Esophagus (tissue), 2 donors: ENCODE measurements around the gene PTPRE. TPM values are rescaled to one million over a fixed set of nuclear protein-coding genes. Genes with fewer than 3 reads are reported as not detected.

Source experiments
- H3K27ac ChIP-seq, 2 donors: one replicate each; pipeline ENCODE4 v1.5.1; 2013; ENCODE audit warnings: low read depth in 2 of 2, mild to moderate bottlenecking in 2 of 2, inconsistent platforms in 1 of 2, low read length in 1 of 2, moderate library complexity in 1 of 2
- H3K27me3 ChIP-seq, 2 donors: one replicate each; pipeline ENCODE4 v1.6.1; 2013; ENCODE audit warnings: low read length in 2 of 2, control low read depth in 1 of 2, mild to moderate bottlenecking in 1 of 2; ENCODE audit not compliant: insufficient read depth in 2 of 2, control insufficient read depth in 1 of 2
- H3K36me3 ChIP-seq, 2 donors: one replicate each; pipeline ENCODE4 v1.6.1; 2013; ENCODE audit warnings: low read length in 1 of 2; ENCODE audit not compliant: control insufficient read depth in 2 of 2, insufficient read depth in 2 of 2
- H3K4me1 ChIP-seq, 2 donors: one replicate each; pipeline ENCODE4 v1.6.1; 2013; ENCODE audit warnings: low read length in 1 of 2; ENCODE audit not compliant: control insufficient read depth in 2 of 2, insufficient read depth in 2 of 2
- H3K4me3 ChIP-seq, 2 donors: one replicate each; pipeline ENCODE4 v1.5.1; 2013; ENCODE audit warnings: low read length in 2 of 2, mild to moderate bottlenecking in 2 of 2, low read depth in 1 of 2, moderate library complexity in 1 of 2
- H3K9me3 ChIP-seq, 2 donors: one replicate each; pipeline ENCODE4 v1.6.1; 2013; ENCODE audit warnings: mild to moderate bottlenecking in 2 of 2, low read depth in 1 of 2, low read length in 1 of 2, moderate library complexity in 1 of 2; ENCODE audit not compliant: control insufficient read depth in 2 of 2, insufficient read depth in 1 of 2
- whole genome bisulfite sequencing, 2 donors: extraction: QIAGEN DNeasy Blood & Tissue Kit; methylation state at CpG; one replicate each; pipeline ENCODE4 v1.1.7; 2013; 5-methylcytosine and 5-hydroxymethylcytosine counted together
- polyA plus RNA-seq, 2 donors: library from polyadenylated mRNA; stranded (reverse); fragments of 200-250 nt; gene quantifications; one replicate each; pipeline ENCODE4 v1.2.3, GENCODE V29; 2013
- donor health status: healthy with polysubstance abuse.
- donor health status: Bipolar disorder and iron deficiency.

PTPRE gene
- polyA plus RNA-seq, 2 donors = 3.8 to 5.5 TPM

- WGBS, 2 donors = 65 to 75% methylated on average over 17 of the region's 17 CpGs
- Histone ChIP-seq H3K36me3 (peaks cover 21 to 30% of the 10 kb centered on the region in 2 donors), H3K4me3 (no peak overlapping the region), H3K9me3 (no peaks in the 10 kb centered on the region), H3K27ac (no peak overlapping the region), H3K4me1 (no peaks in the 10 kb centered on the region), H3K27me3 (no peaks in the 10 kb centered on the region)
These were observed 171.4 kb downstream of the PTPRE start for GRCh38 chr10:128078136-128078969.

- H3K4me3 ChIP-seq = no peak overlapping the region
- H3K36me3 ChIP-seq = peaks cover 22 to 37% of the 10 kb centered on the region in 2 donors
- H3K4me1 ChIP-seq = no peaks in the 10 kb centered on the region
- peaks cover 0 to 2% of the 10 kb centered on the region in 2 donors for H3K9me3 ChIP-seq
- H3K27ac ChIP-seq = no peak overlapping the region
- no peaks in the 10 kb centered on the region for H3K27me3 ChIP-seq
- WGBS, 2 donors = 85 to 90% methylated on average over 13 of the region's 13 CpGs
These were observed 173.3 kb downstream of the PTPRE start for GRCh38 chr10:128080231-128080630.

- H3K4me1 ChIP-seq = no peaks in the 10 kb centered on the region
- H3K36me3 ChIP-seq = peaks cover 22 to 37% of the 10 kb centered on the region in 2 donors
- H3K27ac ChIP-seq = no peak overlapping the region
- WGBS, 2 donors = 90% methylated on average over 8 of the region's 8 CpGs
- H3K9me3 ChIP-seq = peaks cover 0 to 2% of the 10 kb centered on the region in 2 donors
- H3K27me3 ChIP-seq = no peaks in the 10 kb centered on the region
- H3K4me3 ChIP-seq = no peak overlapping the region
These were observed 173.7 kb downstream of the PTPRE start for GRCh38 chr10:128080641-128081040.

- Histone ChIP-seq H3K9me3 (peaks cover 0 to 2% of the 10 kb centered on the region in 2 donors), H3K4me3 (no peak overlapping the region), H3K36me3 (peaks cover 22 to 37% of the 10 kb centered on the region in 2 donors), H3K4me1 (no peaks in the 10 kb centered on the region), H3K27me3 (no peaks in the 10 kb centered on the region), H3K27ac (no peak overlapping the region)
- 73 to 81% methylated on average over 4 of the region's 4 CpGs for WGBS, 2 donors
These were observed 174.3 kb downstream of the PTPRE start for GRCh38 chr10:128081222-128081621.

GRCh38 chr10:128081720-128082119 lies 174.8 kb downstream of the PTPRE start:
- peaks cover 0 to 2% of the 10 kb centered on the region in 2 donors for H3K9me3 ChIP-seq
- no peak overlapping the region for H3K27ac ChIP-seq
- H3K4me1 ChIP-seq = peaks cover 0 to 3% of the 10 kb centered on the region in 2 donors
- H3K27me3 ChIP-seq = no peaks in the 10 kb centered on the region
- H3K36me3 ChIP-seq = peaks cover 22 to 35% of the 10 kb centered on the region in 2 donors
- no peak overlapping the region for H3K4me3 ChIP-seq
- WGBS, 2 donors = 61 to 63% methylated on average over 3 of the region's 3 CpGs

GRCh38 chr10:128083191-128083895 lies 176.4 kb downstream of the PTPRE start:
- H3K4me3 ChIP-seq = no peak overlapping the region
- H3K4me1 ChIP-seq = peaks cover 0 to 3% of the 10 kb centered on the region in 2 donors
- peaks cover 0 to 2% of the 10 kb centered on the region in 2 donors for H3K9me3 ChIP-seq
- no peak overlapping the region for H3K27ac ChIP-seq
- peaks cover 12 to 19% of the 10 kb centered on the region in 2 donors for H3K36me3 ChIP-seq
- H3K27me3 ChIP-seq = no peaks in the 10 kb centered on the region
- WGBS, 2 donors = 89% methylated on average over 15 of the region's 15 CpGs

GRCh38 chr10:128084364-128084763 lies 177.5 kb downstream of the PTPRE start:
- Histone ChIP-seq H3K9me3 (peaks cover 0 to 2% of the 10 kb centered on the region in 2 donors), H3K36me3 (peaks cover 9 to 17% of the 10 kb centered on the region in 2 donors), H3K4me3 (no peak overlapping the region), H3K27me3 (no peaks in the 10 kb centered on the region), H3K4me1 (peaks cover 0 to 3% of the 10 kb centered on the region in 2 donors), H3K27ac (no peak overlapping the region)
- WGBS, 2 donors = 89 to 90% methylated on average over 10 of the region's 10 CpGs

GRCh38 chr10:128084991-128085390 lies 178.1 kb downstream of the PTPRE start:
- H3K9me3 ChIP-seq = peaks cover 0 to 2% of the 10 kb centered on the region in 2 donors
- no peaks in the 10 kb centered on the region for H3K27me3 ChIP-seq
- H3K4me3 ChIP-seq = no peak overlapping the region
- H3K27ac ChIP-seq = no peak overlapping the region
- 92 to 95% methylated on average over 8 of the region's 8 CpGs for WGBS, 2 donors
- H3K36me3 ChIP-seq = peaks cover 3 to 16% of the 10 kb centered on the region in 2 donors
- peaks cover 0 to 3% of the 10 kb centered on the region in 2 donors for H3K4me1 ChIP-seq

GRCh38 chr10:128086003-128086863 lies 179.3 kb downstream of the PTPRE start:
- H3K27ac ChIP-seq = no peak overlapping the region
- no peaks in the 10 kb centered on the region for H3K27me3 ChIP-seq
- peaks cover 0 to 2% of the 10 kb centered on the region in 2 donors for H3K9me3 ChIP-seq
- H3K4me1 ChIP-seq = peaks cover 0 to 3% of the 10 kb centered on the region in 2 donors
- 69 to 72% methylated on average over 10 of the region's 10 CpGs for WGBS, 2 donors
- peaks cover 3 to 9% of the 10 kb centered on the region in 2 donors for H3K36me3 ChIP-seq
- no peak overlapping the region for H3K4me3 ChIP-seq
